ENCODE data around the gene USH2A. TPM values are rescaled to one million over a fixed set of nuclear protein-coding genes. Genes with fewer than 3 reads are reported as not detected.

Gene USH2A
- polyA plus RNA-seq, 3 donors = not detected

GRCh38 chr1:216055004-216055403 is 368.2 kb downstream of the USH2A start:
- Mint-ChIP-seq H3K27me3 (ENCODE audit: low read depth in 3 of 3) (no peaks in the 10 kb centered on the region), H3K27ac (no peak overlapping the region), H3K4me1 (no peaks in the 10 kb centered on the region), H3K9me3 (peaks cover 0 to 5% (median 0%) of the 10 kb centered on the region in 7 donors), H3K36me3 (no peaks in the 10 kb centered on the region), H3K4me3 (no peak overlapping the region)
- Histone ChIP-seq H3K9ac (ENCODE audit: insufficient read depth, low read length, poor library complexity, severe bottlenecking) (no peak overlapping the region), H3K9me3 (replicated peaks in 1 of 2; ENCODE audit: control insufficient read depth in 1 of 2, insufficient read depth in 1 of 2, low read length in 2 of 2) (no peaks in the 10 kb centered on the region), H3K4me1 (ENCODE audit: control insufficient read depth in 1 of 2, insufficient read depth in 2 of 2, low read length in 2 of 2) (no peaks in the 10 kb centered on the region), H3K4me3 (replicated peaks in 1 of 3; ENCODE audit: low read depth in 2 of 3, low read length in 3 of 3) (no peak overlapping the region), H3K27me3 (ENCODE audit: control insufficient read depth in 2 of 2, insufficient read depth in 2 of 2, low read length in 2 of 2) (no peaks in the 10 kb centered on the region), H3K4me2 (replicated peaks; ENCODE audit: extremely low read depth, low read length, poor library complexity, severe bottlenecking) (no peak overlapping the region), H3K36me3 (replicated peaks in 1 of 2; ENCODE audit: control insufficient read depth in 1 of 2, insufficient read depth in 2 of 2, low read length in 2 of 2) (no peaks in the 10 kb centered on the region), H3K27ac (ENCODE audit: low read depth in 1 of 2, low read length in 2 of 2) (no peak overlapping the region), H3K79me2 (ENCODE audit: insufficient read depth, low read length) (no peaks in the 10 kb centered on the region), H4K20me1 (ENCODE audit: insufficient read depth, low read length) (no peaks in the 10 kb centered on the region), H2AFZ (ENCODE audit: insufficient read depth, low read depth, low read length, poor library complexity, severe bottlenecking) (no peak overlapping the region)
- no CpG with 5 or more reads among the region's 1 CpG for WGBS (ENCODE audit: insufficient coverage)
- intact Hi-C loops (cut with micrococcal nuclease) = no loop called here
- no peak for TF ChIP-seq CTCF (IDR thresholded peaks at IDR 0.05)
- DNase-seq = no peak

GRCh38 chr1:216054600-216054999 is 368.6 kb downstream of the USH2A start:
- no peaks in the 10 kb centered on the region for H3K4me1 Mint-ChIP-seq
- no peak overlapping the region for H3K4me2 ChIP-seq (replicated peaks; ENCODE audit: extremely low read depth, low read length, poor library complexity, severe bottlenecking)
- H3K27ac Mint-ChIP-seq = no peak overlapping the region
- H3K4me1 ChIP-seq (ENCODE audit: control insufficient read depth in 1 of 2, insufficient read depth in 2 of 2, low read length in 2 of 2) = no peaks in the 10 kb centered on the region
- H3K9ac ChIP-seq (ENCODE audit: insufficient read depth, low read length, poor library complexity, severe bottlenecking) = no peak overlapping the region
- no peaks in the 10 kb centered on the region for H4K20me1 ChIP-seq (ENCODE audit: insufficient read depth, low read length)
- no peaks in the 10 kb centered on the region for H3K79me2 ChIP-seq (ENCODE audit: insufficient read depth, low read length)
- H3K4me3 Mint-ChIP-seq = no peak overlapping the region
- intact Hi-C loops (cut with micrococcal nuclease) = no loop called here
- DNase-seq = no peak
- H3K36me3 Mint-ChIP-seq = no peaks in the 10 kb centered on the region
- no peaks in the 10 kb centered on the region for H3K9me3 ChIP-seq (replicated peaks in 1 of 2; ENCODE audit: control insufficient read depth in 1 of 2, insufficient read depth in 1 of 2, low read length in 2 of 2)
- TF ChIP-seq CTCF (IDR thresholded peaks at IDR 0.05) = no peak
- H3K36me3 ChIP-seq (replicated peaks in 1 of 2; ENCODE audit: control insufficient read depth in 1 of 2, insufficient read depth in 2 of 2, low read length in 2 of 2) = no peaks in the 10 kb centered on the region
- no peaks in the 10 kb centered on the region for H3K27me3 ChIP-seq (ENCODE audit: control insufficient read depth in 2 of 2, insufficient read depth in 2 of 2, low read length in 2 of 2)
- no peak overlapping the region for H3K27ac ChIP-seq (ENCODE audit: low read depth in 1 of 2, low read length in 2 of 2)
- no peak overlapping the region for H2AFZ ChIP-seq (ENCODE audit: insufficient read depth, low read depth, low read length, poor library complexity, severe bottlenecking)
- WGBS (ENCODE audit: insufficient coverage) = 86% methylated on average over 7 of the region's 7 CpGs
- H3K27me3 Mint-ChIP-seq (ENCODE audit: low read depth in 3 of 3) = no peaks in the 10 kb centered on the region
- H3K4me3 ChIP-seq (replicated peaks in 1 of 3; ENCODE audit: low read depth in 2 of 3, low read length in 3 of 3) = no peak overlapping the region
- peaks cover 0 to 5% (median 0%) of the 10 kb centered on the region in 7 donors for H3K9me3 Mint-ChIP-seq
